ENCODE data around the gene TCF3. TPM values are rescaled to one million over a fixed set of nuclear protein-coding genes. Genes with fewer than 3 reads are reported as not detected.

The TCF3 gene
- total and polyA plus RNA-seq, 4 donors: 5.2 to 119 (median 12.8) TPM

GRCh38 chr19:1570836-1571235 is 81.6 kb downstream of the TCF3 start (continued):
- TF ChIP-seq, protein P1, sequence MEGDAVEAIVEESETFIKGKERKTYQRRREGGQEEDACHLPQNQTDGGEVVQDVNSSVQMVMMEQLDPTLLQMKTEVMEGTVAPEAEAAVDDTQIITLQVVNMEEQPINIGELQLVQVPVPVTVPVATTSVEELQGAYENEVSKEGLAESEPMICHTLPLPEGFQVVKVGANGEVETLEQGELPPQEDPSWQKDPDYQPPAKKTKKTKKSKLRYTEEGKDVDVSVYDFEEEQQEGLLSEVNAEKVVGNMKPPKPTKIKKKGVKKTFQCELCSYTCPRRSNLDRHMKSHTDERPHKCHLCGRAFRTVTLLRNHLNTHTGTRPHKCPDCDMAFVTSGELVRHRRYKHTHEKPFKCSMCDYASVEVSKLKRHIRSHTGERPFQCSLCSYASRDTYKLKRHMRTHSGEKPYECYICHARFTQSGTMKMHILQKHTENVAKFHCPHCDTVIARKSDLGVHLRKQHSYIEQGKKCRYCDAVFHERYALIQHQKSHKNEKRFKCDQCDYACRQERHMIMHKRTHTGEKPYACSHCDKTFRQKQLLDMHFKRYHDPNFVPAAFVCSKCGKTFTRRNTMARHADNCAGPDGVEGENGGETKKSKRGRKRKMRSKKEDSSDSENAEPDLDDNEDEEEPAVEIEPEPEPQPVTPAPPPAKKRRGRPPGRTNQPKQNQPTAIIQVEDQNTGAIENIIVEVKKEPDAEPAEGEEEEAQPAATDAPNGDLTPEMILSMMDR (IDR thresholded peaks at IDR 0.05; ENCODE audit: low read depth, low read length, missing input control): no peak
- no peak for TF ChIP-seq RAD21 (IDR thresholded peaks at IDR 0.05)
- TF ChIP-seq, protein P2, sequence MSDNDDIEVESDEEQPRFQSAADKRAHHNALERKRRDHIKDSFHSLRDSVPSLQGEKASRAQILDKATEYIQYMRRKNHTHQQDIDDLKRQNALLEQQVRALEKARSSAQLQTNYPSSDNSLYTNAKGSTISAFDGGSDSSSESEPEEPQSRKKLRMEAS (IDR thresholded peaks at IDR 0.05): no peak
- TF ChIP-seq NR2F2 (IDR thresholded peaks at IDR 0.05): no peak
- no peak for TF ChIP-seq FOXA1 (IDR thresholded peaks at IDR 0.05)
- no peak for TF ChIP-seq RXRA (IDR thresholded peaks at IDR 0.05)

- 81% methylated on average over 4 of the region's 4 CpGs for WGBS
- no peak for TF ChIP-seq ATF3 (IDR thresholded peaks at IDR 0.05)
- TF ChIP-seq JUND (IDR thresholded peaks at IDR 0.05): no peak
- TF ChIP-seq SP1 (IDR thresholded peaks at IDR 0.05): no peak
- TF ChIP-seq HNF4A (conservative IDR thresholded peaks at IDR 0.05): no peak
- TF ChIP-seq, protein P3, sequence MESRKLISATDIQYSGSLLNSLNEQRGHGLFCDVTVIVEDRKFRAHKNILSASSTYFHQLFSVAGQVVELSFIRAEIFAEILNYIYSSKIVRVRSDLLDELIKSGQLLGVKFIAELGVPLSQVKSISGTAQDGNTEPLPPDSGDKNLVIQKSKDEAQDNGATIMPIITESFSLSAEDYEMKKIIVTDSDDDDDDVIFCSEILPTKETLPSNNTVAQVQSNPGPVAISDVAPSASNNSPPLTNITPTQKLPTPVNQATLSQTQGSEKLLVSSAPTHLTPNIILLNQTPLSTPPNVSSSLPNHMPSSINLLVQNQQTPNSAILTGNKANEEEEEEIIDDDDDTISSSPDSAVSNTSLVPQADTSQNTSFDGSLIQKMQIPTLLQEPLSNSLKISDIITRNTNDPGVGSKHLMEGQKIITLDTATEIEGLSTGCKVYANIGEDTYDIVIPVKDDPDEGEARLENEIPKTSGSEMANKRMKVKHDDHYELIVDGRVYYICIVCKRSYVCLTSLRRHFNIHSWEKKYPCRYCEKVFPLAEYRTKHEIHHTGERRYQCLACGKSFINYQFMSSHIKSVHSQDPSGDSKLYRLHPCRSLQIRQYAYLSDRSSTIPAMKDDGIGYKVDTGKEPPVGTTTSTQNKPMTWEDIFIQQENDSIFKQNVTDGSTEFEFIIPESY (IDR thresholded peaks at IDR 0.05): no peak
- TF ChIP-seq HNF4G (IDR thresholded peaks at IDR 0.05): no peak
- no peak for TF ChIP-seq EGR1 (IDR thresholded peaks at IDR 0.05; ENCODE audit: low read depth in 2 of 2)
- TF ChIP-seq, protein P1 (IDR thresholded peaks at IDR 0.05; ENCODE audit: low read depth, low read length, missing input control): no peak
- no peak for TF ChIP-seq GABPA (IDR thresholded peaks at IDR 0.05 in 1 of 2, conservative IDR thresholded peaks at IDR 0.05 in 1 of 2)
- no peak for TF ChIP-seq TAF1 (conservative IDR thresholded peaks at IDR 0.05)
- TF ChIP-seq, protein P2 (IDR thresholded peaks at IDR 0.05): no peak
- TF ChIP-seq RAD21 (IDR thresholded peaks at IDR 0.05): no peak
- TF ChIP-seq YY1 (IDR thresholded peaks at IDR 0.05): no peak
- H3K27me3 ChIP-seq (ENCODE audit: control insufficient read depth in 4 of 4, insufficient read depth in 4 of 4, low read length in 3 of 4): no peaks in the 10 kb centered on the region
- no peak for DNase-seq (ENCODE audit: low spot score)
- no peak overlapping the region for H3K9ac ChIP-seq (ENCODE audit: low read depth in 1 of 2, low read length in 2 of 2)
- H3K27ac ChIP-seq (ENCODE audit: low read depth in 1 of 2, low read length in 2 of 2): no peak overlapping the region
- H3K9me3 ChIP-seq (ENCODE audit: control insufficient read depth in 4 of 4, low read length in 3 of 4): no peaks in the 10 kb centered on the region
- no peak overlapping the region for H3K4me3 ChIP-seq (ENCODE audit: low read depth in 1 of 3, low read length in 3 of 3)
- H3K36me3 ChIP-seq (ENCODE audit: control insufficient read depth in 4 of 4, insufficient read depth in 3 of 4, low read depth in 1 of 4, low read length in 3 of 4): no peaks in the 10 kb centered on the region
- peaks cover 0 to 12% (median 8%) of the 10 kb centered on the region in 4 donors for H3K4me1 ChIP-seq (ENCODE audit: control insufficient read depth in 4 of 4, insufficient read depth in 4 of 4, low read length in 3 of 4)
Observed at GRCh38 chr19:1569997-1570396, 82.4 kb downstream of the TCF3 start.
